CD4-positive, alpha-beta T cell treated with Interleukin-10 for 1 hour (primary cell): ENCODE results near the gene CUL5.
A peak's percentile ranks its signal among the peaks of the same experiment; 100 is the strongest.
"Not testable (repeated sequence)": the region's sequence is repeated elsewhere in the genome, so short reads cannot be mapped to it uniquely, and the experiment has no call there.

Source experiments
- DNase-seq: peaks from one replicate; pipeline ENCODE4 v3.0.0-alpha.2; 2020

The CUL5 gene

DNA sequence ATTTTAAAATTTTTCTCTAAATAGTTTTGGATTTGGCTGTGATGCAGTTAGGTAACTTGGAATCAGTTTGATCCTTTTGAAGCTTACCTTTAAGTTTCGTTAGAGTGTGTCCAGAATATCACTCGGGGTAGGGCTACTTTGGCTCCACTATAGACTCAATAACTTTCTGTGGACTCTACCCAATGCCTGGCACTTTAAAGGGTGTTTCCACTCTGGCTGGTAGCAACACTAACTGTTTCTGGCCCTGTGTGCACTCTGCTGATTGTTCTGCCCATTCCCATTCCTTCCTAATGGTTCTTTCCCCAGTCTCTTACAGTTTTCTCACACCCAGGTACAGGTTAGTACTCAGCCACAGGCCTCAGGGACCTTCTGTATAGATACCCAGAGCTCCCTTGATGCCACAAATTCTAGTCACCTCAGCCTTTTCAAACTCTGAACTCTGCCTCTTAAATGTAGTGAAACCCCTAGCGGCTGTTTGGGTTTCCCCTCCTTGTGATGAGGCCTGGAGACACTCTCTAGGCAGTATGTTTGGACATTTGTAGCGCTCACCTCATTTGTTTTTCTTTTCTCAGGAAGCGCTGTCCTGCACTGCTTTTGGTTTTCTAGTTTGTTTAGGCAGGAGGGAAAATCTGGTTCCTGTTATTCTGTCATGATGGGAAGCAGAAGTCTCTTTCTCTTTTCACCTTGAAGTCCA, 16.8 kb downstream of the CUL5 start:
- DNase-seq, result no peak

DNA sequence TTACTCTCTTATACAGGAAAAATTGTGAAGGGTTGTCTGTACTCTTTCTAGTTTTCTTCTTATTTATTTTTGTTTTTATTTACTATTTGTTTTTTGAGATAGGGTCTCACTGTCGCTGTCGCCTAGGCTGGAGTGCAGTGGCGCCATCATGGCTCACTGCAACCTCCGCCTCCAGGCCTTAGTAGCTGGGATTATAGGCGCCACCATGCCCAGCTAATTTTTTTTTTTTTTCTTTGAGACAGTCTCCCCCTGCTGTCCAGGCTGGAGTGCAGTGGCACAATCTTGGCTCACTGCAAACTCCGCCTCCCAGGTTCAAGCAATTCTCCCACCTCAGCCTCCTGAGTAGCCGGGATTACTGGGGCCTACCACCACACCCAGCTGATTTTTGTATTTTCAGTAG, 18.4 kb downstream of the CUL5 start:
- no peak for DNase-seq

DNA sequence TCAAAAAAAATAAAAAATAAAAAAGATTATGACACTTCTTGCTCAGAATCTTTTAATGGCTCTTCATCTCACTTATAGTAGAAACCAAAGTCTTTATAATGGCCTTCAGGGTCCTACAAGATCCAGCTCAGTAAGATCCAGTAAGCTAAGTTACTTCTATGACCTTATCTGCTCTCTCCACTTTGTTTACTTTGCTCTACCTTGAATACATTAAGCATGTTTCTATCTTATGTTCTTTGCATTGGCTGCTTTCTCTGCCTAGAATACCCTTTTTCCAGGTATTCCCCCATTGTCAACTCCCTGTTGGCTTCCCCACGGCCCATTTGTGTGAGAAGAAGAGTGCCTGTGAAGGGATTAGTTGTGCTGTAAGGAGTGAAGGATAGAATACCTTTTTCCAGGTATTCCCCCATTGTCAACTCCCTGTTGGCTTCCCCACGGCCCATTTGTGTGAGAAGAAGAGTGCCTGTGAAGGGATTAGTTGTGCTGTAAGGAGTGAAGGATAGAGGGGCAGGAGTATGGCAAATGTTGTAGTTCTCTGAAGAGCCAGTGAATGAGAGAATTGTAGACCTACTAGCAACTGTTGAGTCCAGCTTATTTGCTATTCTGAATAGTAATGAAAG, 20.2 kb downstream of the CUL5 start:
- DNase-seq, result not testable (repeated sequence)

DNA sequence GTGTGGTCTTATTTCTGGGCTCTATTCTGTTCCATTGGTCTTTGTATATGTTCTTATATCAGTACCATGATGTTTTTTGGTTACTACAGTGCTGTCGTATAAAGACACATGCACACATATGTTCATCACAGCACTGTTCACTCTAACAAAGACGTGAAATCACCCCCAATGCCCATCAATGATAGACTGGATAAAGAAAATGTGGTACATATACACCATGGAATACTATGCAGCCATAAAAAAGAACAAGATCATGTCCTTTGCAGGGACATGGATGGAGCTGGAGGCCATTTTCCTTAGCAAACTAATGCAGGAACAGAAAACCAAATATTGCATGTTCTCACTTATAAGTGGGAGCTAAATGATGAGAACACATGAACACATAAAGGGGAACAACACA, 22.9 kb downstream of the CUL5 start:
- not testable (repeated sequence) for DNase-seq

DNA sequence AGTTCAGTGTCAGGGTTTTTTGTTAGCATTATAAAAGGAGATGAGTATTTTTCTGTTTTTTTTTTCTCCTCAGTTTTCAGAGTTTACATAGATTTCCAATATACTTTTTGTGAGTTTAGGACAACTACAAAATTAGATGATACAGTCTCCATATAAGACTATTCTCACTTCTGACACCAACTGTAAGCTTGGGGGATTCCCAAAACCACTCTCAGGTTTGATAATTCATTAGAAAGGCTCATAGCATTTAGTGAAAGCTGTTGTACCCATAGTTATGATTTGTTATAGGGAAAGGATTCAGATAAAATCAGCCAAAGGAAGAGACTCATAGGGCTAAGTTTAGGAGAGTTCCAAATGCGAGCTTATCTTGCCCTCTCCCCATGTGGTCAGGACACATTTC, 24.1 kb downstream of the CUL5 start:
- no peak for DNase-seq

DNA sequence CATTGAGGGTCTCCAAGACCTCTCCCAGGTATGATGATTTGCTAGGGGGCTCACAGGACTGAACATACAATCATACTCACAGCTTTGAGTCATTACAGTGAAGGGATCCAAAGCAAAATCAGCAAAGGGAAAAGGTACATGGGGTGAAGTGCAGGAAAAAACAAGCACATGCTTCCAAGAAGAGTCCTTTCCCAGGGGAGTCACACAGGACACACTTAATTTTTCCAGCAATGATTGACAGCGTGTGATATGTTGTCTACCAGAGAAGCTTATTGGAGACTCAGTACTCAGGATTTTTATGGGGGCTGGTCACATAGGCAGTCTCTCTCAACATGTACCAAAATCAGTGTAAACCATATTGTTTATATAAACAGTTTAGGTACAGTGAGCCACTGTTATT, 25.3 kb downstream of the CUL5 start:
- no peak for DNase-seq

GRCh38 chr11:108034952-108035351, 26.3 kb downstream of the CUL5 start:
- no peak for DNase-seq

DNA sequence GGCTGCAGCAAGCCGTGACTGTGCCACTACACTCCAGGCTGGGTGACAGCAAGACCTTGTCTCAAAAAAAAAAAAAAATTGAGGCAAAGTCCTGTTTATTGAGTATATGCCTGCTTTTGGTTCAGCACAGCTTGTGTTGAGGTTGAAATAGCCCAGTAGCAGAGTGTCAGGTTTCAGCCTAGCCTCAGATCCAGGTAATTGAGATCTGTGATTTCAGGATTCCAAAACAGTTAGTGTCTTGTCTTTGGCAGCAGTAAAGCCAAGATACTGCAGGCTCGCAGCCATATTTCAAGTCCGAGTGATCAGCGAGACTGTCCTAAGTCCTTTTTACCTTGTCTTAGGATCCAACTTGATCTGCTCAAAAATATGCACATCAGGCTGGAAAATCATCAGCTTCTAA, 27.0 kb downstream of the CUL5 start:
- no peak for DNase-seq

DNA sequence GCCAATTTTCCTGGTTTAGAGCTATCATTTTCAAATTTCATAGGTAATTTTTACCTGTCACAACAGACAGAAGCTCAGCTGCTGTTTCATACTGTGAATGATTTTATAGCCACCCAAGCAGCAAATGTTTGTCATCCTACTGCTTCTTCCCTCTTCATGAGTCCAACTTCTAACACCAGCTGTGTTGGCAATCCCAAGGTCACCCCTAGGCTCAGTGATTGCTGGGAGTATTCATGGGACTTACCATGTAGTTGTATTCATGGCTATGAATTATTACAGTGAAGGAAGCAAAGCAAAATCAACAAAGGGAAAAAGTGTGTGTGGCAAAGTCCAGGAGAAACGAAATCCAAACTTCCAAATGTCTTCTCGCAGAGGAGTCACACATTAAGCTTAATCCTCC, 28.5 kb downstream of the CUL5 start:
- DNase-seq, result no peak

DNA sequence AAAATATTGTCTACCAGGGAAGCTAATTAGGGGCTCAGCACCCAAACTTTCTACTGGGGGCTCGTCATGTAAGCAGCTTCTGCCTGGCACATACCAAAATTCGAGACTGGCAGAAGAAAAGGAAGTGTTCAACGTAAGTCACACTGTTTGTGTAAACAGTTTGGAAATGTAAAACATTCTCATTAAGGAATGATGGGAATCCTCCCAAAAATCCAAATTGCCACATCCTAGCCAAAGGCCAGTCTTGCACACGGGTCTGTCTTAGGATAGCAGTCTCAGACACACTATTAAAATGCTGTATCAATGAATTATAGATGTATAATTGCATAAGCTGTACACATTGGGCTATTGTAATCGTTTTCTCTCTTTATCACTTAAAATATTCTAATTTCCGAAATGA, 28.9 kb downstream of the CUL5 start:
- no peak for DNase-seq

GRCh38 chr11:108048269-108048668, 39.6 kb downstream of the CUL5 start:
- no peak for DNase-seq

DNA sequence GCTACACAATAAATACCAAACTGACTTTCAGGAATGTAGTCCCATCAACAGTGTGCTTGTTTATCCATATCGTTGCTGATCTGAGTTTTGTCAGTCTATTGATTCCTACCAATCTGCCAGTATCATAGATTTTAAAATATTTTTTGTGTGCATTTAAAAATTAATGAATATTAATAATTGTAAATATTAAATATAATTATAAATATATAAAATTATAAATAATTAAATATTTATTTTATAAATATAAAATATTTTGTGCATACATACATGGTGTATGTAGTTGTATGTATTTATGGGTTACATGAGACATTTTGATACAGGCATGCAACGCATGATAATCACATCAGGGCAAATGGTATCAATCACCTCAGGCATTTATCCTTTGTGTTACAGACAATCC, 53.6 kb downstream of the CUL5 start:
- DNase-seq, result no peak

DNA sequence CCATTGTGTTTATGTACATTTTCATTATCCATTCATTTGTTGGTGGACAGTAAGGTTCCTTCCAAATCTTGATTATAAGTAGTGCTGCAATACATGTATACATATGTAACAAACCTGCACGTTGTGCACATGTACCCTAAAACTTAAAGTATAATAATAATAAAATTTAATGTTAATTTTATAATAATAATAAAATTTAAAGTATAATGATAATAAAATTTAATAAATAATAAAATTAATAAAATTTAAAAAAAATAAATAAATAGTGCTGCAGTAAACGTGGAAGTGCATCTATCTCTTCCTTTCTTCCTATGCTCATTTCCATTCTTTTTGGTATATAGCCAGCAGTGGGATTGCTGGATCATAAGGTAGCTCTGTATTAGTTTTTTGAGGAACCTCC, 54.7 kb downstream of the CUL5 start:
- no peak for DNase-seq

DNA sequence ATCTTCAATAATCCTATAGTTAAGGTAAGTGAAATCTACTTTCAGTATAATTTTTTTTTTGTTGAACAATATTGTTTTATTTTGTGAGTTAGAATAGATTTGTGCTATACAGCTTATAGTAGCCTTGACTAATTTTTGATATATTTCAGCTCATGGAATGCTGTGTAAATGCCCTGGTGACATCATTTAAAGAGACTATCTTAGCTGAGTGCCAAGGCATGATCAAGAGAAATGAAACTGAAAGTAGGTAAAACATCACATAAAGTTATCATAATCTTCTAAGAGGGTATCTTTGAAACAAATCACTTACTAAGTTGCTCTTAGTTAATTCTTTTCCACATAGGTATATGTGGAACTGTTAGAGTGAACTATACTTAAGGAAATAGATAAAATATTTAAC, 61.2 kb downstream of the CUL5 start:
- DNase-seq, result peak; percentile 48

DNA sequence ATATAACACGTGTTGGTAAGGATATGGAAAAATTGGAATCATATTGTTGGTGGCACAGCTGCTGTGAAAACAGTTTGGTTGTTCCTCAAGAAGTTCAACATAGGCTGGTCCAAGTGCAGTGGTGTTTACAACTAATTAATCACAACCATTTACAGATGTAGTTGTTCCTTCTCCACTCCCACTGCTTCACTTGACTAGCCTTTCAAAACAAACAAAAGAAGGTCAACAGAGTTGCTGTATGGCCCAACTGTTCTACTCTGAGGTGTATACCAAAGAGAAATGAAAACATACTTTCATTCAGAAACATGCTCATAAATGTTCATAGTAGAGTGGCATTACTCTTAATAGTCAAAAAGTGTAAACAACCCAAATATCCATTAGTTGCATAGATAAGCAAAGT, 76.1 kb downstream of the CUL5 start:
- DNase-seq, result no peak

GRCh38 chr11:108085672-108086071, 77.0 kb downstream of the CUL5 start:
- no peak for DNase-seq

DNA sequence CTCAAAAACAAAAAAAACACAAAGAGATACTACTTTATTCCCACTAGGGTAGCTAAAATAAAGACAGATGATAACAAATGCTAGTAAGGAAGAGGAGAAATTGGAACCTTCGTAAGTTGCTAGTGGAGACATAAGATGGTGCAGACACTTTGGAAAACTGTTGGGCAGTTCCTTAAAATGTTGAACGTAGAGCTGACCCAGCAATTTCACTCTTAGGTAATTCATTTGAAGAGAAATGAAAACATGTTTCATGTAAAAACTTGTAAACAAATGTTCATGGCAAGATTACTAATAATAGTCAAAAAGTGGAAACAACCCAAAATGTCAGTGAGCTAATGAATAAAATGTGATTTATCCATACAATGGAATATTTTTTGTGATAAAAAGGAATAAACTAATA, 83.4 kb downstream of the CUL5 start:
- no peak for DNase-seq

GRCh38 chr11:108093128-108093904, 84.6 kb downstream of the CUL5 start:
- no peak for DNase-seq

DNA sequence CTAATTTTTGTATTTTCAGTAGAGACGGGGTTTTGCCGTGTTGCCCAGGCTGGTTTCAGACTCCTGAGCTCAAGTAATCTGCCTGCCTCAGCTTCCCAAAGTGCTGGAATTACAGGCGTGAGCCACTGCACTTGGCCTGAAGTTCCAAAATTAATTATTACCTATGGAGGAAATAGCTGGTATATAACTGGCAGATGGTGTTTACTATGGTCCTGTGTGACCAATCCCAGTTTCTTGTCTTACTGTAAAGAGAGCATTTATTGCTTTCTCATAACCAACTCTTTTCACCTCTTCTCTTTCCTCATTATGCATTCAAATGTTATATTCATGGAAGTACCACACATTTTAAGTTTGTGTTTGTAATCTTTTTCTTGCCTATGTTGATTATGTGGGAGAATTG, 88.5 kb downstream of the CUL5 start:
- no peak for DNase-seq

- no peak for DNase-seq
Observed at GRCh38 chr11:108101090-108101775, 92.5 kb downstream of the CUL5 start.

DNA sequence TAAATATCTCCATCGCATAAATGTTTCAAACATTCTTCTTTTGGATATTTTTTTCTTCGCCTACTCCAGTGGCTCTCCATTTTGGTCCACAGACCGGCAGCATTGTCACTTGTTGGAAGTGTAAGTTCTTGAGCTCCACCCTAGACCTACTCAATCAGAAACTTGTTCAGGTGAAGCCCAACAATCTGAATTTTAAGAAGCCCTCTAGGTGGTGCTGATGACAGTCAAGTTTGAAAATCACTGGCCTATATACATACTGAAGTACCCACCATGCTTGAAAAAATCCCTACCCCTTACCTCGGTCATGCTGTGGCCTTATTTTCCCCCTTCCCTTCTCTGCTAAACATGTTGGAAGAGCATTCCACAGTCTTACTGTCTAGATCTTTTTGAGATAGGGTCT, 102.4 kb downstream of the CUL5 start:
- DNase-seq, result no peak

- DNase-seq, result no peak
Observed at GRCh38 chr11:108112057-108112456, 103.4 kb downstream of the CUL5 start.

GRCh38 chr11:108115500-108116140, 106.9 kb downstream of the CUL5 start:
- no peak for DNase-seq
